ENCODE results near the gene MISP. TPM values are rescaled to one million over a fixed set of nuclear protein-coding genes. Genes with fewer than 3 reads are reported as not detected.
A peak's percentile ranks its signal among the peaks of the same experiment; 100 is the strongest.

MISP gene
- total and polyA plus RNA-seq, 2 of the 13 experiments (the other 11 are each of a cell fraction or from before 2014, with no cell fraction given): 0.67 to 1.3 TPM

DNA sequence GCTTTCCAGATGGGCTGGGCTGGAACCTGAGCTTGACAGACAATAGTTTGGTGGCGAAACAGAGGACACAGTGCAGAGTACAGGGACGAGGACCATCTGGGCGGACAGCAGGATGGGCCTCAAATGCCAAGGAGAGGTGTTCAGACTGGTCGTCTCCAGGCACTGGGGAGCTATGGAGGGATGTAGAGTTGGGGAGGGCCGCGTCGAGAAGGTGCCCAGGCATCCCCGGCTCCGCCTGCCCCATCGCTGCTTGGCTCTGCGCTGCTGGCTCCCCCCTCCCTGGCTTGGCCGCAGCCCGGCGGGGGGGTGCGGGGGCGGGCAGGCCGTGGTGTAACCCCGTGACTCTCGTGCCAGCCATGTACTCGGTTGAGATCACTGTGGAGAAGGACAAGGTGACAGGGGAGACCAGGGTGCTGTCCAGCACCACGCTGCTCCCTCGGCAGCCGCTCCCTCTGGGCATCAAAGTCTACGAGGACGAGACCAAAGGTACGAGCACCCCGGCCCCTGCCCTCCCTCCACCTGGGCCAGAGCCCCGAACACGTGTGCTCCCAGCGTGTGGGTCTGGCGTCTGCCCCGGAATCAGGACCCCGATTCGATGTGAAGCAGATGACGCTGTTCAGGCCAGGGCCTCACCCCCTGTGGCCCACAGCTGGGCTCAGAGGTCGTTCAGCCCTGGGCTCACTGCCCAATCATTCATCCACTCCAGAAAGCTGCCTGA, 10.8 kb upstream of the MISP start (continued):
- TF ChIP-seq ZNF281 (CRISPR knock-in tag; IDR thresholded peaks at IDR 0.05; ENCODE audit: borderline replicate concordance) (0 out of 2 replicates have a peak, but pooled peaks have one; percentile 40), ZNF510 (CRISPR knock-in tag; IDR thresholded peaks at IDR 0.05; ENCODE audit: low read depth) (peak; percentile 88), MATR3 (CRISPR knock-in tag; IDR thresholded peaks at IDR 0.05) (no peak), ZNF263 (CRISPR knock-in tag; IDR thresholded peaks at IDR 0.05) (peak; percentile 74), TEF (CRISPR knock-in tag; IDR thresholded peaks at IDR 0.05) (no peak), NCOA1 (CRISPR knock-in tag; IDR thresholded peaks at IDR 0.05) (no peak), POGZ (CRISPR knock-in tag; IDR thresholded peaks at IDR 0.05) (peak; percentile 69), ONECUT2 (CRISPR knock-in tag; IDR thresholded peaks at IDR 0.05) (no peak), FOXK2 (IDR thresholded peaks at IDR 0.05) (no peak), RAD21 (CRISPR knock-in tag; IDR thresholded peaks at IDR 0.05) (no peak), ZNF891 (CRISPR knock-in tag; IDR thresholded peaks at IDR 0.05) (no peak), ZNF672 (CRISPR knock-in tag; IDR thresholded peaks at IDR 0.05) (no peak), SP4 (CRISPR knock-in tag; IDR thresholded peaks at IDR 0.05) (peak; percentile 77), HES4 (CRISPR knock-in tag; IDR thresholded peaks at IDR 0.05; ENCODE audit: borderline replicate concordance) (peak; percentile 85), MZF1 (CRISPR knock-in tag; IDR thresholded peaks at IDR 0.05; ENCODE audit: borderline replicate concordance) (no peak), ZNF337 (CRISPR knock-in tag; IDR thresholded peaks at IDR 0.05; ENCODE audit: borderline replicate concordance, low read depth) (peak; percentile 86; the same call in 1 of the 2 replicates), DMAP1 (CRISPR knock-in tag; IDR thresholded peaks at IDR 0.05) (no peak; the same call in 1 of the 2 replicates)
- TF ChIP-seq, protein P1, sequence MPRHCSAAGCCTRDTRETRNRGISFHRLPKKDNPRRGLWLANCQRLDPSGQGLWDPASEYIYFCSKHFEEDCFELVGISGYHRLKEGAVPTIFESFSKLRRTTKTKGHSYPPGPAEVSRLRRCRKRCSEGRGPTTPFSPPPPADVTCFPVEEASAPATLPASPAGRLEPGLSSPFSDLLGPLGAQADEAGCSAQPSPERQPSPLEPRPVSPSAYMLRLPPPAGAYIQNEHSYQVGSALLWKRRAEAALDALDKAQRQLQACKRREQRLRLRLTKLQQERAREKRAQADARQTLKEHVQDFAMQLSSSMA (CRISPR knock-in tag; IDR thresholded peaks at IDR 0.05): no peak
- TF ChIP-seq, protein P2, sequence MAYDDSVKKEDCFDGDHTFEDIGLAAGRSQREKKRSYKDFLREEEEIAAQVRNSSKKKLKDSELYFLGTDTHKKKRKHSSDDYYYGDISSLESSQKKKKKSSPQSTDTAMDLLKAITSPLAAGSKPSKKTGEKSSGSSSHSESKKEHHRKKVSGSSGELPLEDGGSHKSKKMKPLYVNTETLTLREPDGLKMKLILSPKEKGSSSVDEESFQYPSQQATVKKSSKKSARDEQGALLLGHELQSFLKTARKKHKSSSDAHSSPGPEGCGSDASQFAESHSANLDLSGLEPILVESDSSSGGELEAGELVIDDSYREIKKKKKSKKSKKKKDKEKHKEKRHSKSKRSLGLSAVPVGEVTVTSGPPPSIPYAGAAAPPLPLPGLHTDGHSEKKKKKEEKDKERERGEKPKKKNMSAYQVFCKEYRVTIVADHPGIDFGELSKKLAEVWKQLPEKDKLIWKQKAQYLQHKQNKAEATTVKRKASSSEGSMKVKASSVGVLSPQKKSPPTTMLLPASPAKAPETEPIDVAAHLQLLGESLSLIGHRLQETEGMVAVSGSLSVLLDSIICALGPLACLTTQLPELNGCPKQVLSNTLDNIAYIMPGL (CRISPR knock-in tag; IDR thresholded peaks at IDR 0.05; ENCODE audit: borderline replicate concordance in 1 of 2, low read depth in 1 of 2): 0 out of 4 replicates have a peak, but pooled peaks have one; percentile 34 to 44
- TF ChIP-seq, protein P3, sequence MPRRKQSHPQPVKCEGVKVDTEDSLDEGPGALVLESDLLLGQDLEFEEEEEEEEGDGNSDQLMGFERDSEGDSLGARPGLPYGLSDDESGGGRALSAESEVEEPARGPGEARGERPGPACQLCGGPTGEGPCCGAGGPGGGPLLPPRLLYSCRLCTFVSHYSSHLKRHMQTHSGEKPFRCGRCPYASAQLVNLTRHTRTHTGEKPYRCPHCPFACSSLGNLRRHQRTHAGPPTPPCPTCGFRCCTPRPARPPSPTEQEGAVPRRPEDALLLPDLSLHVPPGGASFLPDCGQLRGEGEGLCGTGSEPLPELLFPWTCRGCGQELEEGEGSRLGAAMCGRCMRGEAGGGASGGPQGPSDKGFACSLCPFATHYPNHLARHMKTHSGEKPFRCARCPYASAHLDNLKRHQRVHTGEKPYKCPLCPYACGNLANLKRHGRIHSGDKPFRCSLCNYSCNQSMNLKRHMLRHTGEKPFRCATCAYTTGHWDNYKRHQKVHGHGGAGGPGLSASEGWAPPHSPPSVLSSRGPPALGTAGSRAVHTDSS (CRISPR knock-in tag; conservative IDR thresholded peaks at IDR 0.05): no peak

Data from HepG2 (cell line).